ENCODE data around the gene PELI2.

- TF ChIP-seq CTCF (IDR thresholded peaks at IDR 0.05) (no peak), POLR2A (IDR thresholded peaks at IDR 0.05) (no peak)
Observed at GRCh38 chr14:56172074-56172473, 53.9 kb downstream of the PELI2 start.
